Right atrium auricular region (tissue), 2 donors: ENCODE data around the gene IMP4. TPM values are rescaled to one million over a fixed set of nuclear protein-coding genes. Genes with fewer than 3 reads are reported as not detected.

Source experiments
- DNase-seq: peaks from one replicate; pipeline ENCODE4 v3.0.0-alpha.2; 2019; ENCODE audit warnings: low spot score
- H3K27ac ChIP-seq, 2 donors: fragments of 200-600 bp; sonication (generic); 1 replicate in 1 of 2; 2 replicates in 1 of 2; pipeline ENCODE4 v1.5.1; 2016 to 2019
- H3K27me3 ChIP-seq, 2 donors: fragments of 200-600 bp; sonication (generic); one replicate each; pipeline versions ENCODE4 v1.5.1 to v1.6.0; 2017 to 2019
- H3K36me3 ChIP-seq: fragments of 200-600 bp; sonication (generic); one replicate; pipeline ENCODE4 v1.5.1; 2016
- H3K4me1 ChIP-seq, 2 donors: fragments of 200-600 bp; sonication (generic); one replicate each; pipeline versions ENCODE4 v1.5.1 to v1.6.0; 2017 to 2019
- H3K4me3 ChIP-seq, 2 donors: fragments of 200-600 bp; sonication (generic); 1 replicate in 1 of 2; 2 replicates in 1 of 2; pipeline ENCODE4 v1.5.1; 2017 to 2019; ENCODE audit warnings: mild to moderate bottlenecking in 1 of 2, moderate library complexity in 1 of 2
- H3K9me3 ChIP-seq, 2 donors: fragments of 200-600 bp; sonication (generic); one replicate each; pipeline ENCODE4 v1.5.1; 2019
- CTCF ChIP-seq, 2 donors: fragments of 200-600 bp; sonication (generic); IDR thresholded peaks; one replicate each; pipeline ENCODE4 v1.5.1; 2019; ENCODE audit warnings: antibody characterized with exemption in 2 of 2
- total RNA-seq, 2 donors: library from RNA; depleted of rRNA; stranded (reverse); fragments of >200 nt; gene quantifications; one replicate each; pipeline ENCODE4 v1.1.0, GENCODE V29; 2016

The IMP4 gene
- total RNA-seq, 2 donors from 2014 or later = 66.6 to 86.9 TPM

GRCh38 chr2:130363479-130363878 lies 20.8 kb downstream of the IMP4 start:
- no peak overlapping the region for H3K27ac ChIP-seq
- H3K4me3 ChIP-seq = no peak overlapping the region
- H3K27me3 ChIP-seq = no peaks in the 10 kb centered on the region
- no peak for DNase-seq
- no peaks in the 10 kb centered on the region for H3K9me3 ChIP-seq
- H3K4me1 ChIP-seq = no peaks in the 10 kb centered on the region
- no peak for TF ChIP-seq CTCF (IDR thresholded peaks at IDR 0.05)
- no peaks in the 10 kb centered on the region for H3K36me3 ChIP-seq

GRCh38 chr2:130365075-130365474 lies 22.4 kb downstream of the IMP4 start:
- Histone ChIP-seq H3K4me3 (no peak overlapping the region), H3K27me3 (no peaks in the 10 kb centered on the region), H3K9me3 (no peaks in the 10 kb centered on the region), H3K4me1 (no peaks in the 10 kb centered on the region), H3K27ac (no peak overlapping the region), H3K36me3 (no peaks in the 10 kb centered on the region)
- no peak for TF ChIP-seq CTCF (IDR thresholded peaks at IDR 0.05)
- no peak for DNase-seq

- no peak for TF ChIP-seq CTCF (IDR thresholded peaks at IDR 0.05)
- no peak for DNase-seq
- Histone ChIP-seq H3K4me1 (peaks cover 0 to 2% of the 10 kb centered on the region in 2 donors), H3K36me3 (no peaks in the 10 kb centered on the region), H3K27ac (no peak overlapping the region), H3K27me3 (no peaks in the 10 kb centered on the region), H3K4me3 (no peak overlapping the region), H3K9me3 (no peaks in the 10 kb centered on the region)
These were observed 23.3 kb downstream of the IMP4 start for GRCh38 chr2:130365963-130366362.

- no peak overlapping the region for H3K27ac ChIP-seq
- no peak overlapping the region for H3K4me3 ChIP-seq
- no peak for DNase-seq
- H3K4me1 ChIP-seq = peaks cover 0 to 10% of the 10 kb centered on the region in 2 donors
- TF ChIP-seq CTCF (IDR thresholded peaks at IDR 0.05) = no peak
- H3K36me3 ChIP-seq = no peaks in the 10 kb centered on the region
- H3K9me3 ChIP-seq = no peaks in the 10 kb centered on the region
- no peaks in the 10 kb centered on the region for H3K27me3 ChIP-seq
These were observed 24.0 kb downstream of the IMP4 start for GRCh38 chr2:130366720-130367119.

GRCh38 chr2:130368786-130369185 lies 26.1 kb downstream of the IMP4 start:
- Histone ChIP-seq H3K36me3 (no peaks in the 10 kb centered on the region), H3K27ac (no peak overlapping the region), H3K4me3 (no peak overlapping the region), H3K27me3 (no peaks in the 10 kb centered on the region), H3K9me3 (no peaks in the 10 kb centered on the region), H3K4me1 (peaks cover 0 to 22% of the 10 kb centered on the region in 2 donors)
- no peak for DNase-seq
- TF ChIP-seq CTCF (IDR thresholded peaks at IDR 0.05) = no peak

- no peaks in the 10 kb centered on the region for H3K9me3 ChIP-seq
- peaks cover 0 to 28% of the 10 kb centered on the region in 2 donors for H3K4me1 ChIP-seq
- no peak overlapping the region for H3K27ac ChIP-seq
- no peak overlapping the region for H3K4me3 ChIP-seq
- no peak for TF ChIP-seq CTCF (IDR thresholded peaks at IDR 0.05)
- H3K36me3 ChIP-seq = no peaks in the 10 kb centered on the region
- H3K27me3 ChIP-seq = no peaks in the 10 kb centered on the region
- no peak for DNase-seq
These were observed 26.7 kb downstream of the IMP4 start for GRCh38 chr2:130369311-130369964.
